ENCODE data around the gene PPP1R13L.

PPP1R13L gene

DNA sequence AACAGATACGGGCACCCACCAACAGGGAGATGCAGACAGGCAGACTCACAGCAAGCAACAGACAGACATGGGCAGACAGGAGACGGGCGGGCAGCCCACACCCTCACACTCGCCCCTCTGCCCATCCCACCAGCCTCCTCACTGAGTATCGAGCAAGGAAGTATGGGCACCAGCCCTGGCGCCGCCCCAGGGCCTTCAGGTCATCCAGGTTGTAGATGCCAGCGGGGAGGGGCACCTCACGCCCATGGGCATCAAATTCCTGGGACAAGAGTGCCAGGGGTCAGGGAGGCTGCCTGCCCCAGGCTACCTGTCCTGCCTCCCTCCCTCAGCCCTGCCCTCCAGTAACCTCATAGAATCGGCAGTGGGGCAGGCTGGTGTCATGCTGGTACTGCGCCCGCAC is 40.2 kb downstream of the PPP1R13L start:
- DNase-seq (ENCODE audit: low spot score) = no peak

GRCh38 chr19:45363861-45364459 is 40.9 kb downstream of the PPP1R13L start:
- no peak for DNase-seq (ENCODE audit: low spot score)

DNA sequence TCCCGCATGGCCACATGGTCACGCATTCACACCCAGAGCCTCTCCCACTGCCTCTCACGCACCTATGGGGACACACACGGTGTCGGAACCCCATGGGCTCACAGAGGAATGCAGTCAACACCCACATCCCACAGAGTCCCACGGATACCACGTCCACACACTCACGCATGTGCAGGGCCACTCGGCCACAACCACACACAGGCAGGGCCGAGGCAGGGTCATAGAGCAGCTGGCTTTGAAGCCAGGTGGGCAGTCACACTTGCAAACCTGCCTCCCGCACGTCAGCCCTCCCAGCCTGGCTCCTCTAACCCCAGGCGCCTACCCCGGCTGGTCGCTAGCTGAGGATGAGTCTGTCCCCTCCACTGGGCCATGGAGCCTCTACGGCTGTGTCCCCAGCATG is 42.6 kb downstream of the PPP1R13L start:
- no peak for DNase-seq (ENCODE audit: low spot score)

DNA sequence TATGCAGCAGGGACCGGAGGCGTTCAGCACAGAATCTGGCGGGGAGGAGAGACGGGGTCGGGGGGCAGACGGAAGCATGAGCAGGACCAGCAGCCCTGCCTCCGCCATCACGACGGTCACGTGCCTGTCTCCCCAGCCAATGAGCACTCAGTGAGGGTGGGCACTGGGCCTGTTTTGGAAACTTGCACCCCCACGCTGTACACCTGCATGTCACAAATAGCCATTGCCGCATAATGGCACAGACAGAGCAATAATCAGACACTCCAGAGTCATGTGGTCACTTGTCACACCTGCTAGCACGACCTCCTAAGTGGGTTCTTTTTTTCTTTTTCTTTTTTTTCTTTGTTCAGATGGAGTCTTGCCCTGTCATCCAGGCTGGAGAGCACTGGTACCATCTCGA is 43.3 kb downstream of the PPP1R13L start:
- no peak for DNase-seq (ENCODE audit: low spot score)

GRCh38 chr19:45358213-45358792 is 46.6 kb downstream of the PPP1R13L start:
- DNase-seq (ENCODE audit: low spot score) = no peak

- no peak for DNase-seq (ENCODE audit: low spot score)
Measured at GRCh38 chr19:45357445-45357783, 47.5 kb downstream of the PPP1R13L start.

GRCh38 chr19:45356760-45357444 is 48.0 kb downstream of the PPP1R13L start:
- DNase-seq (ENCODE audit: low spot score) = no peak

DNA sequence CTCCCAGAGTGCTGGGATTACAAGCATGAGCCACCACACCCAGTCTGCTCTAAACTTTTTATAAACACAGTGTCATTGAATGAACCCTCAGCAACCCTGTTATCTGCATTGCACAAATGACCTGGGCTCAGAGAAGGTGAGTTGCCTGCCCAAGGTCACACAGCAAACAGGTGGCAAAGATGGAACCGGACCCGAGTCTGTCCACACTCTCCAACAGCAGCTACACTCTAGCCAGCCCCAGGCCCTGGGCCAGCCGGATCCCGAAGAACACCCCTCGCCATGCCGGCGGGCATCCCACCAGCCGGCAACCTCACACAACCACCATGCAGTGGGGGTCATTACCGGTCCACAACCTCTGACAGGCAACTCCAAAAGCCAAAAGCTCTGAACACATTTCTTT is 49.0 kb downstream of the PPP1R13L start:
- DNase-seq (ENCODE audit: low spot score) = no peak

DNA sequence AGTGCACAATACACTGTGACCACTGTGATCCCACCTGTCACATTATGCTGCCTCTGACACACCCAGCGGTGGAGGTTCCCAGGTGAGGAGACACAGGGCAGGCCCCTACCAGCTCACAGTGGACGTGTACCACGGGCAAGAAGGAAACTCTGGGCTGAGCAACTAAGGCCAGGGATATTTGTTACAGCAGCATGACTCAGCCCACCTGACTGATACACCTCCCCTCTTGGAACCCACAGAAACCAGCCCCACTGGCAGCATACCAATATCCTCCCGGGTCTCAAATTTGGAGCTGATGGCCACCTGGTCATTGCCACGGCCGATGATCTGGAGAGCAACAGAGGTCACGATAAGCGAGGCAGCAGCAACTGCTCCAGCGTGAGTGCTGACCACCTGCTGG is 49.5 kb downstream of the PPP1R13L start:
- no peak for DNase-seq (ENCODE audit: low spot score)

GRCh38 chr19:45354241-45354842 is 50.5 kb downstream of the PPP1R13L start:
- DNase-seq (ENCODE audit: low spot score) = no peak

DNA sequence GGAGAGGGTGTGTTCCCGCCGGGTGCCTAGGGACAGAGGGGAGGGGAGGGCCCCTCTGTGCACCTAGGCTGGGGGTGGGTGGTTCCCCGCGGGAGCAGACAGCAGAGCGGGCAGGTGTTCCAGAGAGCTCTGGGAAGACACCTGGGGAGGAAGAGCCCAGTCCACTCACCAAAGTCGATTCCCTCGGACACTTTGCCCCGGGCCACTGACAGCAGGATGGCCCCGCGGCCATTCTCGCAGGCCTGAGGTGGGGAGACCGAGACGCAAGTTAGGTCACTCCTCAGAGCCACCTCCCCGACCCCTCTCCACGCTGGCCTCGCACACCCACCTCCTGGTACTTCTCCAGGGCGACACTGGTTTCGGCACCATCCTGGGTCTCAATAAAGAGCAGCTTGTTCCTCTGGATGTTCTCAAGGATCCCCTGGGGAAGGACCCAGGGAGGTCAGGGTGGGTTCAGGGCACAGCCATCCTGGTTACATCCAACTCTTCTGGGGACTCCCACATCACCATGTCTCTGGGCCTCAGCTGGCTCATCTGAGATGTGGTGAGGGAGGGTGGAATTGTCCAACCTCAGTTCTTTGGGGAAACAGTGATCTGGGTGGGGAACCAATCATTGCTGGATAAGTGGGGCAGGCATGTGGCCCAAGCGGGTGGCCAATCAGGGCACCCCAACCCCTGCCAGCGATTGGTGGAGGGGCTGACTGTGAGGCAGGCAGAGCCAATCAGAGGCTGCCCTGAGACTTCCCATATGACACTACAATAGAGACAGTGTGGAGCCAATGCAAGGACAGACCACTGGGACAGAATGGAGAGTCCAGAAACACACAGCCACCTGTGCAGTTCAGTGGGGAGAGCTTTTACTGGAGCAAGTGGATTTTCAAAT is 51.7 kb downstream of the PPP1R13L start:
- no peak for DNase-seq (ENCODE audit: low spot score)

- no peak for DNase-seq (ENCODE audit: low spot score)
Measured at GRCh38 chr19:45352471-45352870, 52.4 kb downstream of the PPP1R13L start.

DNA sequence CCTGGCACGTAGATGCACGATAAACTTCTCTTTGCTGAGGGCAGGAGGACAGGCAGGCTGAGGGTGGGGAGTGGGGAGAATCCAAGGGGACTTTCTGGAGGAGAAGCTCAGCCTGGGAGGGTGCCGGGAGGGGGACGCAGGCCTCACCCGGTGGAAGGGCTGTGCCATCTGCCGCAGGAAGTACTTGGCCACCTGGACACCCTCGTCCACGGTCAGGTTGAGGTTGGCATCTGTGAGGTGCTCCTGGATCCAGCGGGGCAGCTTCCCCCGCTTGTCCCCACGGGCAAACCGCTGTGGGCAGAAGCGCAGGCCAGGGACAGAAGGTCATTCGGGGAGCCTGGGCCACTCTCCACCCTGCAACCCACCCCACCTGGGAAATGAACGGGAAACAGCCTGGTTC is 52.8 kb downstream of the PPP1R13L start:
- DNase-seq (ENCODE audit: low spot score) = no peak

GRCh38 chr19:45351401-45351952 is 53.4 kb downstream of the PPP1R13L start:
- DNase-seq (ENCODE audit: low spot score) = no peak

GRCh38 chr19:45350477-45351058 is 54.3 kb downstream of the PPP1R13L start:
- DNase-seq (ENCODE audit: low spot score) = no peak

DNA sequence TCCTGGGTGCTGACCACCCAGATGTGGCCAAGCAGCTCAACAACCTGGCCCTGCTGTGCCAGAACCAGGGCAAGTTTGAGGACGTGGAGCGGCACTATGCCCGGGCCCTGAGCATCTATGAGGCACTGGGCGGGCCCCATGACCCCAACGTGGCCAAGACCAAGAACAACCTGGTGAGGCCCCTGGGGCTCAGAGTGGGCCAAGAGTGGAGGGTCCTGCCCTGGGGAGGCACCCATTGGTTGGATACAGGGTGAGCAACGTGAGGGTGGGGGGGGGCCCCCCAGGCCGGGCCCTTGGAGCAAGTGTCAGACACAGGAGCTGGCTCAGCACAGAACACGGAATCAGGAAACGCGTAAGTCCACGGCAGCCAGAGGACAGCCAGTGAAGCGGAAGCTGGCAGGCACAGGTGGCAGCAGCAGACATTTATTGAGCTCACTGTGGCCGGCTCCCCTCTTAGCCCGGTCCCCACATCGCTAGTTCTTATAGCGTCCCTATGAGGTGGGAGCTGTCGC is 55.4 kb downstream of the PPP1R13L start:
- no peak for DNase-seq (ENCODE audit: low spot score)

- no peak for DNase-seq (ENCODE audit: low spot score)
Measured at GRCh38 chr19:45349126-45349415, 55.8 kb downstream of the PPP1R13L start.

DNA sequence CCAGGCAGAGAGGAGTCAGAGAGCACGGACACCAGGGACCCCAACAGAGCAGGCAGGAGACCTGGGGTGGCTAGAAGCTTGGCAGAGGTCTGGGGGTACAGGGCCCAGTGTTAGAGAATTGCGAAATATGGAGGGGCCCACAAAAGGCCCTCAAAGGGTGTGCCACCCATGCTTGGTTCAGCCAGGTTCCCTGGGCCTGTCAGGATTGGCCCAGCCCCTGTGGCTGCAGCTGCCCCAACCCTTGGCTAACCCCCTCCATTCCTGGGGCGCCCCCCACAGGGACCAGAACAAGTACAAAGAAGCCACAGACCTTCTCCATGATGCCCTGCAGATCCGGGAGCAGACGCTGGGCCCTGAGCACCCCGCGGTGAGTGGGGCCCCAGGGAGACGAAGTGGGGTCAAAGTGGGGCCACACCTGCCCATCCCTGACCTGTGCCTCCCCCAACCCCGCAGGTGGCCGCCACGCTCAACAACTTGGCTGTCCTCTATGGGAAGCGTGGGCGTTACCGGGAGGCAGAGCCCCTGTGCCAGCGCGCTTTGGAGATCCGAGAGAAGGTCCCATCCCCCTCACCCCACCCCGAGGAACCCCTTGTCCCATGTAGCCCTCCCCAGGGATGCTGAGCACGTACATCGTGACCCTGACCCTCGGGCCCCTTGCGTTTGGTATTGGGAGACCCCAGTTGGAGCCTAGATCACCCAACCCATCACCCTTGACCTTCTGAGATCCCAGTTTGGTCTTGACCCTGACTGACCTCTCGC is 56.3 kb downstream of the PPP1R13L start:
- no peak for DNase-seq (ENCODE audit: low spot score)

GRCh38 chr19:45347570-45348366 is 57.1 kb downstream of the PPP1R13L start:
- no peak for DNase-seq (ENCODE audit: low spot score)

DNA sequence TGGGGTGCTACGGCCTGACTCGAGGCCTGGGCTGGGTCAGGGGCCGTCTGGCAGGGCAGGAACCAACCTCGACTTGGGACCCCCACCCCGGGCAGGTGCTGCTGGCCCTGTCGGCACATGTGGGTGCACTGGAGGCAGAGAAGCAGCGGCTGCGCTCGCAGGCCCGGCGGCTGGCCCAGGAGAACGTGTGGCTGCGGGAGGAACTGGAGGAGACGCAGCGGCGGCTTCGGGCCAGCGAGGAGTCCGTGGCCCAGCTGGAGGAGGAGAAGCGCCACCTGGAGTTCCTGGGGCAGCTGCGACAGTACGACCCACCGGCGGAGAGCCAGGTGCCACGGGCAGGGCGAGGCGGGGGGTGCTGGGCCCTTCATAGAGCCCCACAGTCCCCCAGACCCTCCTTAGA is 58.4 kb downstream of the PPP1R13L start:
- DNase-seq (ENCODE audit: low spot score) = peak; percentile 50
